ENCODE data around the gene YBEY. TPM values are rescaled to one million over a fixed set of nuclear protein-coding genes. Genes with fewer than 3 reads are reported as not detected.
"Not testable (repeated sequence)": the region's sequence is repeated elsewhere in the genome, so short reads cannot be mapped to it uniquely, and the experiment has no call there.

The YBEY gene, protein sequence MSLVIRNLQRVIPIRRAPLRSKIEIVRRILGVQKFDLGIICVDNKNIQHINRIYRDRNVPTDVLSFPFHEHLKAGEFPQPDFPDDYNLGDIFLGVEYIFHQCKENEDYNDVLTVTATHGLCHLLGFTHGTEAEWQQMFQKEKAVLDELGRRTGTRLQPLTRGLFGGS
- total RNA-seq (2014; rRNA removed; shearing (Covaris generic)): 20.8 and 23.2 TPM in 2 replicates
- polyA plus RNA-seq (2014; cell fraction: nucleus; rRNA removed): 13.6 and 15.4 TPM in 2 replicates

DNA sequence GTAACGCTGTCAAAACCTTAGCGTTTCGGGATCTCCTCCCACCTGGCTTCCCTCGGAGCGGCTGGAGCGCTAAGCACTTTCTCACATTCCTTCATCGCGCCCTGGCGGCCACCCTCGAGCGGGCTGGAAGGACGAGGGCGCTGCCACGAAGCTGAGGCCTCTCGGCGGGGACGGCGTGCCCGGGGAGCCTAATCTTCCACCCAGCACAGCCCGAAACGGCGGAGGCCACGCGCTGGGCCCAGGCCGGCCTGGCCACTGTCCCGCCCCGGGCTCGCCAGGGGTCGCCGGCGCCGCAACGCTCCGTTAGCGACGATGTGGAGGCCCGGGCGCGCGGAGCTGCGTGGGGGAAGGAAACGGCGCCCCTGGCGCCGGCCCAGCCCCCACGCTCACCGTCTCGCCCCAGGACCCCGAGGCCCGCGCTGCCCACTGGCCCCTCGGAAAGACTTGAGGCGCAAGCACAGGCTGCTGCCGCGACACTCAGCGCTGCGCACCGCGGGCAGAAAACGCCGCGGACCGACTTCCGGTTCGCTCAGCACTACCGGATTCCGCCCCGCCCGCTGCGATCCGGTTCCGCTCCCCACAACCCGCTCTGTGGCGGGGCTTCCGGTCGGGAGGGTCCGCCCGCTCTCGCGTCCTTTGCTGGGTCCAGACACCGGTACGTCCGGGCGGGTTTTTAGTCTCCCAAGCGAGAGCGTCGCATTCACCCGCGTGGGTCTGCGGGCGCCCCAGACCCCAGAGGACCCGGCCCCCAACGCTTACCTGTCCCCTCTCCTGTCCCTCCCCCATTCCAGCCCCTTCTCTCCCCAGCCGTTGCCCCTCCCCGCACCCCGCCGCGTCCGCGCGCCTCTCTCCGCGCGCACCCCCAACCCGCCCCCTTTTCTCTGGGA lies at the start of gene YBEY:
Gene YBEY, plus strand, starts transcription at position 582 of the 887 bp plus-strand sequence. CDS start 572 bp downstream, outside the sequence.
- peak; percentile 75 for DNase-seq (ENCODE audit: extremely low read depth, low read depth)

DNA sequence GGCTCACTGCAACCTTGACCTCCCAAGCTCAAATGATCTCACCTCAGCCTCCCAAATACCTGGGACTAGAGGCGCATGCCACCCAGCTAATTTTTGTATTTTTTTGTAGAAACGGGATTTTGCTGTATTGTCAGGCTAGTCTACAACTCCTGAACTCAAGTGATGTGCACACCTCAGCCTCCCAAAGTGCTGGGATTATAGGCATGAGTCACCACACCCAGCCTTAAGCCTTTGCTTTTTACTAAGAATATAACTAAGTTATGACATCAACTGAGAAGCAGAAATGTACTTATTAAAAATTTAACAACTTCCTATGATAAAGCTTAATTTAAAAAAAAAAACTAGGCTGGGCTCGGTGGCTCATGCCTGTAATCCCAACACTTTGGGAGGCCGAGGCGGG lies 48.7 kb upstream of the YBEY start:
- no peak for DNase-seq (ENCODE audit: extremely low read depth, low read depth)

DNA sequence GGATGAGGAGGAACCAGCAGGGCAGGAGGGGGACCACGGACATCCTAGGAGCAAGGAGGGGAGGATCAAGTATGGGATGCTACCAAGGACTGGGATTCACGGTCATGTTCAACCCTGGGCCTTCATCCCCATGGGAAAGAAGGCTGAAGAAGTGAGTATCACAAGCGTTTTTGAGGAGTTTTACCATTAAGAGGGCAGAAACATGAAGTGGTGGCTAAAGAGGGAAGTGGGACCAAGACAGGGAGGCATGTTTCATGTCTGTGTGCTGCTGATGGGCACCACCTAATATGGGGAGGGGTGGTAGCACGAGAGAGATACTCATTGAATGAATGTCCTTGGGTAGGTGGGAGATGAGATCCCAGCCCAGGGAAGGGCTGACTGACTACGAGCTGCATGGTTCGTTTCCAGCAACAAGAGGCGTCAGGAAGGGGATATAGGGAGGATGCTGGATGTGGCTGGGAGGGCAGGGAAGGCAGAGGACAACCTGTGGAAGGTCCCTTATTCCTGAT lies 46.3 kb upstream of the YBEY start:
- DNase-seq (ENCODE audit: extremely low read depth, low read depth): no peak

DNA sequence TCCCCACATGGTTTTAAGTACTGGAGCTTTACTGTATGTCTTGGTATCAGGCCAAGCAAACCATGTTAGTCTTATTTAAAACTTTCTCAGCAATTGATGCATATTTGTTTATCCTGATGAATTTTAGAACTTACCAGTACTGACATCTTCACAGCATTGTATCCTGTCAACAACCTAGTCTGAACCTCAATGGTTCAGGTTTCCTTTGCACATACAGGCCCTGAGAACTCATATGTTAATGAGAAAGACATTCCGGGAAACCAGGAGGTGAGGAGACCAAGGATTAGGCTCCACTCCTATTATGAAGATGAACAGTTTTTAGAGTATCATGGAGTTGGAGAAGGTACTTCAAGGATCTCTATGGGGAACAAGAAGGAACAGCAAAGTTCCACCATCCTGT lies 44.6 kb upstream of the YBEY start:
- DNase-seq (ENCODE audit: extremely low read depth, low read depth): not testable (repeated sequence)

DNA sequence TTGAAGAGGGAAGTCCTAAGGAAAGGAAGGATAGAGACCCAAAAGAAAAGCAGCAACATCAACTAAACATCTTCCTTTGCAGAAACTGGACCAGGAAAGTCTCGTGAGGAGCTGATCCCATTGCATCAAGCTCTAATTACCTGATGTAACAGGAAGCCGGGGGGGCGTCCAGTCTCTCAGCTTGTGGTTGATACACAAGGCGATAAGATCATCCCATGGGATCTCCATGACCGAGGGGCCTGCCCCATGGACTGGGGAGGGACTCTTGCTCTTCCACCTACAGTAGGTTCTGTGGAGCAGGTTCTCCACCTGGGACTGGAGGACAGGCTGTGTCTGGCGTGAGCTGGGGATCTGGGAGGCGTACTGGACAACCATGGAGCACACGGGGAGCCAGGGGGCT lies 42.8 kb upstream of the YBEY start:
- DNase-seq (ENCODE audit: extremely low read depth, low read depth): no peak

DNA sequence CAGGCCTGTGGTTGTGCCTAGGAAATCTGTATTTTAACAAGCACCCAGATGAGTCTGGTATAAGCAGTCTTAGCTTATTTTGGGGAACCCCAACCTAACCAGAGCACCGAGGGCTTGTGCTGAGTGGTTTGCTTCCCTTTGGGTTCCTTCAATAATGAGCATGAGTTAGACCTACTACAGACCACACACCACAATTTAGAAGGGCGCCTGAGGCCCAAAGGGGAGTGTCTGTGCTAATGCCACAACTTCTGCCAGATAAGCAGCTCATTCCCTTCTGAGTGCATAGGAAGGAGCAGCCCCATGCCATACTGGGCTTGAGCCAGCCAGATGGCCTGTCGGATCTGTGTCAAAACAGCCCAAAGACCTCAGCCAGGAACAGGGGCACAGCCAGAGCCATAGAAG lies 42.2 kb upstream of the YBEY start:
- no peak for DNase-seq (ENCODE audit: extremely low read depth, low read depth)

DNA sequence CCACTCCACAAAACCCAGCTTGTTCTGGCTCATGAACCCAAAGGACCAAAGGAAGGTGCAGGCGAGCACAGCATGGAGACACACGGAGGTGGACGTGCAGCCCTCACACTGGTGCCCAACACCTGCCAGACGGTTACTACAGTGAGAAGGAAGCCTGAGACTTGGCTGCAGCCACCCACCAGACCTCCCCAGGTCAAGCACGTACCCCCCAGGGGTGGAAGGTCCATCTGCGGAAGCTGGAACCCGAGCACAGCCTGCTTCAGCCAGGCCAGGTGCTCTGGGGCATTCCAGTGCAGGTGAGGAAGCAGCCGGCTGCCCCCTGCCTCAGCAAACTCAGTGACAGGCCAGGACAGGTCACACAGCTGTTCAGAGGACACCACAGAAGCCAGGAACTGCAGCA lies 41.5 kb upstream of the YBEY start:
- DNase-seq (ENCODE audit: extremely low read depth, low read depth): no peak

DNA sequence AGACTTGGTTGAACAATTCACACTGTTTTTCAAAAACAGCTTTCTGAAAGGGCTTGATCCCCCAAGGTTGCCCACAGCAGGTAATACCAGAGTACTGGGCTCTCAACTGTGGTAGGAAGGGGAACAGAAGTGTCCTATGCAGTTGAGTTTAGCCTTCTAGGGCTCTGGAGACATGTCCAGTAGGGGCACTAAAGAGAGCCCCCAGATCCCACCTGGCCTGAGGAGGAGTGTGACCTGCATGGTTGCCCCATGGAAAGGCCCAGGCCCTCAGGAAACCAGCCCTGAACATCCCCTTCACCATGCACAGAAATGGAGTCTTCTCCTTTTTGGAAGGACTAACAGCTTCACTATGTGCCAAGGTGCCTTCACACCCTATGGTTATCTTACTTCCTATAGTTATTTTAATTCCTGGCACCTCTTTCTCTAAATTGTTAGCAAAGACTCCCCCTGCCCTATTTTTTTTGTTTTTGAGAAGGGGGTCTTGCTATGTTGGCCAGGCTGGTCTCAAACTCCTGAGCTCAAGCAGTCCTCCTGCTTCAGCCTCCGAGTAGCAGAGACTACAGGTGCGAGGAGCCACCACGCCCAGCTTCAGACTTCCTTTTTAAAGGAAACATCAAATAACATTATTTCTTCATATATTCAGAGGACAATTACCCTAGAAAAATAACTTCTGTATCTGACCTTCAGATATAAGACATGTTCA lies 40.8 kb upstream of the YBEY start:
- no peak for DNase-seq (ENCODE audit: extremely low read depth, low read depth)

DNA sequence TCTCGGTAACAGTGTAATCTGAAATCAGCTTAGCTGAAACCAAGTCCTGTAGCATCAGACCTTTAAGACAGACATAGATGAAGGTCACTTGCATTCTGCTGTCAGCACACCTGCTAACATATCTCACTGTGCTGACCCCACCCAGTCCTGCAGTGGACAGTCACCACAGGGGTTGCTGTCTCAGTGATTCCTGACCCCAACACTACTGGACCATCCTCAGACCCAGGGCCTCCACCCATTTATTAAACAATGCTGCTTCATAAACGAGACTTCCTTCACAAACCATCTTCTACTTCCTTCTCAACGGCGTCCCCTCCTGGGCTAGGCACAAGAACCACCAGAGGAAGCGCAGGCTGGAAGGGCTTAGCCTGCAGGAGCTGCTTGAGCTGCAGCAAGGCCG lies 39.8 kb upstream of the YBEY start:
- DNase-seq (ENCODE audit: extremely low read depth, low read depth): no peak

DNA sequence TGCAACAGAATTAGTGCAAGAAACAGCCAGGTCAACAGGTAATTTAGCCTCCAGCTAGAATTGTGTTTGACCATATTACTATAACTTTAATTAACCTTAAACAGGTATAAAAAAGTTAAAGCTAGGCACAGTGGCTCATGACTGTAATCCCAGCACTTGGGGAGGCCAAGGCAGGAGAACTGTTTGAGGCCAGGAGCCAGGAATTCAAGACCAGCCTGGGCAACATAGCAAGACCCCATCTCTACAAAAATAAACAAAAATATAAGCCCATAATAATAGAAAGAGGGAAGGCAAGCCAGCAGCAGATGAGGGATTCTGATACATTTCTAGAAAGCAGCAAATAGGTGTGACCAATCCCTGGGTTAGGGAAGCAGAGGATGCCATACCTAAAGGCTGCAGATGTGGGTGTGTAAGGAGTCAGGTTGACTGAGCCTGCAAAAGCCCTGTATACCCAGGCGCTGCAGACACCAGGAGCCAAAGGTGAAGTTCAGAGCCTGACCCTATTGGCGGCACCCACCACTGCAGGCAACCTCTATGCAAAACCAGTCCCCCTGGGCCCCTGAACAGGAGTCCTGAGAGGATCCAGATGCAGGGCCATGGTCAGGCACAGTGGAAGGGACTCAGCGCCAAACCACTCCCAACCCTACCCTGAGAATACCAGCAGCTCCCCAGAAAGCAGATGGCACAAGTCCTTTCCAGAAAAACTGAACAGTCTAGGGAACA lies 38.3 kb upstream of the YBEY start:
- no peak for DNase-seq (ENCODE audit: extremely low read depth, low read depth)

DNA sequence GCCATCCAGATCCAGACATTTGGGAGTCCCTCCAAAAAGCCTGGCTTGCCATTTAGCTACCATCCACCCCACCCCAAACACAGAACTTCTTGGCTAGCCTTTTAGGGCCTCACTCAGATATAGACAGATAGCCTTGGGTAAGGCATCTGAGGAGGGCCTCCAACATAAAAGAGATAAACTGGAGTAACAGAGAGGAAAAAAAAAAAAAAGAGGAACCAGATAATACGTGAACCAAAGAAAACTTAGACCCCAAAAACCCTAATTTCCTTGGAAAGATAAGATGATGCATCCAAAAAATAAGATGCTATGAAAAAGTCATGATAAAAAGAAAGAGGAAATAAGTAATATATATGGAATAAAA lies 37.7 kb upstream of the YBEY start:
- DNase-seq (ENCODE audit: extremely low read depth, low read depth): no peak

DNA sequence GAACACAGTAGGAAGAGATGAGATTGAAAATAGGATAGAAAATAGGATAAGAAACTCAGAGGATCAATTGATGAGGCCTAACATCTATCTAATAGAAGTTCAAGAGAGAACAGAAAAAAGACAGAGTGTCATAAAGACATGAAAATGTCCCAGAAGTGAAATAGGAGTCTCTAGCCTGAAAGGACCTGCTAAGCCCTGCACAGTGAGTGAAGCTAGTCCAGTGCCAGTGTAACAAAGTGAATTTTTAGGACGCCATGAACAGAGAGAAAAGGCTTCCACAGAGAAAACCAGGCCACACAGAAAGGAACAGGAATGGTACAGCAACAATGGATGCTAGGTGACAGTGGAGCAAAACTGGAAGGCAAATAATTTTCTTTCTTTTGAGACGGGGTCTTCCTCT lies 37.3 kb upstream of the YBEY start:
- DNase-seq (ENCODE audit: extremely low read depth, low read depth): no peak

DNA sequence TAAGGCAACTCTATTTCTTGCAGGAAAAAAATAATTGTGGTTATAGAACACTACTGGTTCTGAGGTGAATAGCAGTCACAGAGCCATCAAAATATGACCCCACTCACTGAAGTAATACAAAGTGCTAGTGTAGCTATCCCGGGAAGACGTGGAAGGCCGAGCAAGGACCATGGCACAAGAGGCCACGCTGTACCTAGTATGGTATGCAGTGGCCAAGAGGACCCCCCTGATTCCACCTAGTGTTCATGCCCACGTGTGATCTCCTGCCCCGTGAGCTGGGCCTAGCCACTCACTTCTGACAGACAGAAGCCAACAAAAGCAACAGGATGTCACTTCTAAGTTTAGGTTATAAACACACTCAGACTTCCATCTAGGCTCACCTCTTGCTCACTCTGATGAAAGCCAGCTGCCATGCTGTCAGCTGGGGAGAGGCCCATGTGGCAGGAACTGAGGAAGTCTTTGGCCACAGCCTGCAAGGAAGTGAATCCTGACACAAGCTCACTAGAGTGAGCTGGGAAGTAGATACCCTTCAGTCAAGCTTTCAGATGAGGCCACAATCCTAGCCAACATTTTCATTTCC lies 35.9 kb upstream of the YBEY start:
- DNase-seq (ENCODE audit: extremely low read depth, low read depth): no peak

DNA sequence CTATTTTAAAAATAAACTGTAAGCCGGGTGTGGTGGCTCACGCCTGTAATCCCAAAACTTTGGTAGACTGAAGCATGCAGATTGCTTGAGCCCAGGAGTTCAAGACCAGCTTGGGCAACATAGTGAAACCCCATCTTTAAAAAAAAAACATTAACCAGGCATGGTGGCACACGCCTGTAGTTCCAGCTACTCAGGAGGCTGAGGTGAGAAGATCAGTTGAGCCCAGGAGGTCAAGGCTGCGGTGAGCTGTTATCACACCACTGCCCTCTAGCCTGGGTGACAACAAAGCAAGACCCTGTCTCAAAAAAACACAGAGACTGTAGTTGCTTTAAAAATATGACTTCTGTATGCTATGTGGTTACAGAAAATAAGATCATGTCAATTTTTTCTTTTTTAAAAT lies 33.3 kb upstream of the YBEY start:
- no peak for DNase-seq (ENCODE audit: extremely low read depth, low read depth)

DNA sequence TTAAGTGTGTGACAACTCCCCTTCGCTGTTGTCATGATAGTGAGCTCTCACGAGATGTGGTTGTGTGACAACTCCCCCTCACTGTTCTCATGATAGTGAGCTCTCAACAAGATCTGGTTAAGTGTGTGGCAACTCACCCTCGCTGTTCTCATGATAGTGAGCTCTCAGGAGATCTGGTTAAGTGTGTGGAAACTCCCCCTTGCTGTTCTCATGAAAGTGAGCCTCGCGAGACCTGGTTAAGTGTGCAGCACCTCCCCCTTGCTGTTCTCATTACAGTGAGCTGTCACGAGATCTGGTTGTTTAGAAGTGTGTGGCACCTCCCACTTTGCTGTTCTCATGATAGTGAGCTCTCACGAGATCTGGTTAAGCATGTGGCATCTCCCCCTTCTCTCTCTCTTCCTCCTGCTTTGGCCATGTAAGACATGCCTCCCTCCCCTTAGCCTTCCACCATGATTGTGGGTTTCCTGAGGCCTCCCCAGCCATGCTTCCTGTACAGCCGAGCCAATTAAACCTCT lies 32.5 kb upstream of the YBEY start:
- DNase-seq (ENCODE audit: extremely low read depth, low read depth): no peak

DNA sequence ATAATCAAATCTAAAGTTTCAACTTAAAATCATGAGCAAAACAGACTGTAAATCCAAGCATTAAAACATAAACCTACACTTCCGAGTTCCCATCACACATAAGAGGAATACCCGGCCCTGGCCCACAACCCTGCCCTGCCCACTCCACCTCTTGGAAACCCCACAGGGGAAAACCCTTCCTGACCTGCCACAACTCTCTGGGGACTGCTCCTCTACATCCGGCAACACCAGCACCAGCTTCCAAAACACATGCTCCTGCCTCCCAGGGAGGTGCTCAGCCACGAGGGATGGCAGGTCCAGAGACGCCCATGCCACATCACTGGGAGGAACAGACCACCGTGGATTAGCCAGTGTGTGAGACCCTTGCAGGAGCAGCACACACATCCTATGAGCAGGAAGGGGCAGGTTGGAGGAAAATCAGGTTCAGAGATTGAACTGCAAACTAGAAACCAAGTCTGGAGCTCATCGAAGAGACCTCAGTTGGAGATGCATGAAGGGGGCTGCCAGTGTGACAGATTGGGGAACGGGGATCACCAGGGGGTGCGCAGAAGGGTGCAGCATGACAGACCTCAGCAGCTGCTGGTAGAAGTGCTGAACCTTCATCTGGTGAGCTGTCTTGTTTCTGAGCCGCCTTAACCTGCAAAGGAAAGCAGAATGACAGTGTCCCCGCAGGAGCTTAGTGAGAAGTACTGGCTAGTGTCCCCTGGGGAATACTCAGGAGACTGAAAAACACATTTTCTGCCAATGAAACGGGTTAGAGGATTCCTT lies 31.8 kb upstream of the YBEY start:
- DNase-seq (ENCODE audit: extremely low read depth, low read depth): no peak

DNA sequence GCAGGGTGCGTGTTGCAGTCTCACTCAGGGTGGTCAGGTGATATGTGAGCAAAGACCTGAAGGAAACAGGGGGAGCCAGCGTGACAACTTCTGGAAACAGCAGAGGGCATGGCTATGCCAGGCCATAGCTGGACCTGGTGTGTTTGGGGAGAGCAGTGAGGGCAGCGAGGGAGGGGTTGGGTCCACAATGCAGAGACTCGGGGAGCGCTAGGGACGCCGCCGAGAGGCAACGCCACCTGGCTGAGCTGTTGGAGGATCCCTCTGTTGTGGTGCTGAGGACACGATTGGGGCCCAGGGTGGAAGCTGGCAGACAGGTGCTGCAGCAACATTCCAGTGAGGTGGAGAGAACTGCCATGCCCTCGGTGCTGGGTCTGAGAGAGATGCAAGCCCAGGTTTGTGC lies 31.0 kb upstream of the YBEY start:
- no peak for DNase-seq (ENCODE audit: extremely low read depth, low read depth)

DNA sequence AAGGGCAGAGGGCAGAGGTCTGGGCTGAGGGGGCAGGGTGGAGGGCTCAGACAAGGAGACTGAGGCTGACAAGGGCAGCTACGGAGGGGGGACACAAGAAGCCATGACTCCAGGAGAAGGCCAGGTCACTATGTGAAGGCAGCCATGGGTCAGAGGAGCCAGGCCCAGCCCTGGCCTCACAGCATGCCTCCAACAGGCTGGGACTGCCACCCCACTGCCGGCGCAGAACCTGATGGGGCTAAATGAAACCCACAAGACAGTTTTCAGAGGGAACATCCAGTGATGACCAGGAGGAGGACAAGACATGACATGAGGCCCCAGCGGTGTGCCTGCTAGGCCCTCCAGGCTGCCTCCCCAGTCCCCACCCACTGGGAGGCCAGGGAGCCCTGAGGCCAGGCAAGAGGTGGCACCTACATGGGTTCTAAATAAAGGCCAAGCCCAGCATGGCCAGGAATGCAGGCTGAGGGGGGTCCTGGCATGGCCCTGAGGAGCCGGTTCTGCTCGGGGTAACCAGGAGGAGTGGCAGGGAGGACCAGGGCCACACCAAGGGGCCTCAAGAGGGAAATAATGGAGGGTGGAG lies 30.3 kb upstream of the YBEY start:
- DNase-seq (ENCODE audit: extremely low read depth, low read depth): no peak

DNA sequence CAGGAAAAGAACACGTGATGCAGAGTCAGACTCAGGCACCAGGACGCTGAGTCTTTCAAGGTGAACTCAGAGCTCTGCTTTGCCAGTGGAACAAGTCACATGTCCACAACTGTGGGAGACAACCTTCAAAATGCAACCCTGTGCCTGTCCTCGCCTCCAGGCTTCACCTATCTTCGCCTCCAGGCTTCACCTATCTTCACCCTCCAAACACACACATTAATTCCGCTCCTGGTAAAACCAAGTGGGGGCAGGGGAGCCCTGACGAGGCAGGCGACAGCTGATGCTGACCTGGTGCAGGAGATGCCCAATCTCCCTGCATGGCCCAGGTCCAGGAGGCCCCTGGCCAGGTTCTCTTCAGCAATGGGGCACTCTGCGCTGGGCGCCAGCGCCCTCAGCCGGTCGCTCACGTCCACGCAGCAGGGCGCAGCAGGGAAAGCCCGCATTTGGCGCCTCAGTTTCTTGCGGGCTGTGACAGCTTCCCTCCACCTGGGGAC lies 29.6 kb upstream of the YBEY start:
- no peak for DNase-seq (ENCODE audit: extremely low read depth, low read depth)
